GM23248 (cell line): ENCODE measurements around the gene DTX1.

ENCODE experiments used
- EZH2 ChIP-seq: fragments of 200-600 bp; sonication (generic); IDR thresholded peaks from 2 replicates; pipeline ENCODE4 v1.6.1; 2018; ENCODE audit warnings: antibody characterized with exemption, mild to moderate bottlenecking; ENCODE audit not compliant: insufficient read depth, poor library complexity, severe bottlenecking
- EZH2phosphoT487 ChIP-seq: fragments of 200-600 bp; sonication (generic); IDR thresholded peaks from 2 replicates; pipeline ENCODE4 v1.6.1; 2018; ENCODE audit warnings: antibody characterized with exemption, moderate library complexity, mild to moderate bottlenecking, low read depth; ENCODE audit not compliant: insufficient read depth

DNA sequence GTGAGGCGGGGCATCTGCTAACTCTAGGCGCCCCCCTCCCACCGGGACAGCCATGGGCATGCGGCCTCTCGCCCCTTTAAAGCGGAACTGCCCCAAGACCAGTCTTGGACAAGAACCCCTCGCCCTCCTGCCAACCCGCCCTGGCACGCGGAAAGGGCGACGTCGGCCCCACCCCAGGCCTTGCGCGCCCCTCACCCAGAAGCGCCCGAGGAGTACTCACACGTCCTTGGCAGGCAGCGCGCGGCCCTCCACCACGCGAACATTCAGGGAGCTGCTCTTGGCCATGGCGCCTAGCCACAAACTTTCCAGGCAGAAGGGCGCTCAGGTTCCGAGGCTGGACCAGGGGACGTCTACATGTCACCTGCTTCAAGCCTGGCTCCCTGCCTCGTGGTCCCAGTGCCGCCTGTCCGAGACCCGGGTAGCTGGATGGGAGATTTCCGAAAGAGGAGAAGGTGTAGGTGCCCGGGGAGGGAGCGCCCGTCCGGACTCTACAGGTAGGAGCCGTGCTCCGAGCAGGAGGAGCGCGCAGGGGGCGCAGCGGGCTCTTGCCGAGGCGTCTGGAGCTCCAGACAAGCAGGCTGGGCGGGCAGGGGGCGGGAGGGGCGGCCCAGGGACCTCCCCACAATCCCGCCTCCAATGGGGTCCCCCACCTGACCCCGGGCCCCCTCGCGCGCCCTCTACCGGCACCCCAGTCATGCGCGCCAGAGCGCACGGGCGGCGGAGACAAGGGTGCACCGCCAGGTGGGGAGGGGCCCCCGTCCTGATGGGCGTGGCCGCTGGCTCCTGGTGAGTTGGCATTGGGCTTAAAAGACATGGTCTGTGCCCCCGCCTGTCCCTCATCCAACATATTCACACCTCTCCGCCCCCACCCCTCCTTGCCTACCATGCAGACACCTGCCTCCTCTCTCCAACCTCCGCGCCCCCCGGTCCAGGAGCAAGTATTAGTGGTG lies 78.9 kb downstream of the DTX1 start, which contains the start of gene RASAL1:
- no peak for TF ChIP-seq EZH2phosphoT487
- no peak for TF ChIP-seq EZH2
